Nephron (organoid): ENCODE measurements around the gene RNF113A.

Experiments
- H3K27ac Mint-ChIP-seq, 3 experiments: 2 replicates each; pipeline ENCODE4 v1.8.0; 2020; ENCODE audit warnings: mixed read lengths in 3 of 3, mild to moderate bottlenecking in 2 of 3, moderate library complexity in 1 of 3
- H3K27me3 Mint-ChIP-seq: 2 replicates; pipeline ENCODE4 v1.8.0; 2021; ENCODE audit warnings: low read depth, mild to moderate bottlenecking, moderate library complexity, mixed read lengths
- H3K36me3 Mint-ChIP-seq: 2 replicates; pipeline ENCODE4 v1.8.0; 2020; ENCODE audit warnings: low read depth, mixed read lengths
- H3K4me1 Mint-ChIP-seq: 2 replicates; pipeline ENCODE4 v1.8.0; 2020; ENCODE audit warnings: mixed read lengths
- H3K4me3 Mint-ChIP-seq, 3 experiments: 2 replicates each; pipeline ENCODE4 v1.8.0; 2020; ENCODE audit warnings: mild to moderate bottlenecking in 3 of 3, mixed read lengths in 3 of 3, moderate library complexity in 2 of 3
- H3K9me3 Mint-ChIP-seq: 2 replicates; pipeline ENCODE4 v1.8.0; 2020; ENCODE audit warnings: mixed read lengths
- CTCF ChIP-seq, 3 experiments: fragments of 200-600 bp; sonication (generic); IDR thresholded peaks; one replicate each; pipeline ENCODE4 v1.5.0; 2021; ENCODE audit warnings: antibody characterized with exemption in 3 of 3; ENCODE audit not compliant: unreplicated experiment in 3 of 3

The RNF113A gene

GRCh38 chrX:119880552-119881437 is 9.3 kb upstream of the RNF113A start:
- Mint-ChIP-seq H3K36me3 (peaks cover 8% of the 10 kb centered on the region), H3K27ac (no peak overlapping the region), H3K9me3 (peaks cover 4% of the 10 kb centered on the region), H3K4me1 (no peaks in the 10 kb centered on the region), H3K27me3 (no peaks in the 10 kb centered on the region), H3K4me3 (no peak overlapping the region)
- peak; percentile 48 to 53 (median 50) for TF ChIP-seq CTCF (IDR thresholded peaks at IDR 0.05; ENCODE audit: unreplicated experiment in 3 of 3)

GRCh38 chrX:119880076-119880475 is 8.5 kb upstream of the RNF113A start:
- peaks cover 4% of the 10 kb centered on the region for H3K9me3 Mint-ChIP-seq
- H3K4me3 Mint-ChIP-seq, result no peak overlapping the region
- H3K36me3 Mint-ChIP-seq, result peaks cover 8% of the 10 kb centered on the region
- H3K4me1 Mint-ChIP-seq, result no peaks in the 10 kb centered on the region
- no peak for TF ChIP-seq CTCF (IDR thresholded peaks at IDR 0.05; ENCODE audit: unreplicated experiment in 3 of 3)
- no peak overlapping the region for H3K27ac Mint-ChIP-seq
- H3K27me3 Mint-ChIP-seq, result no peaks in the 10 kb centered on the region

GRCh38 chrX:119878740-119879139 is 7.2 kb upstream of the RNF113A start:
- H3K27me3 Mint-ChIP-seq, result no peaks in the 10 kb centered on the region

GRCh38 chrX:119871245-119871598 is 311 bp downstream of the RNF113A start:
- TF ChIP-seq CTCF (IDR thresholded peaks at IDR 0.05; ENCODE audit: unreplicated experiment in 3 of 3), result no peak
- Mint-ChIP-seq H3K4me1 (peaks cover 14% of the 10 kb centered on the region), H3K9me3 (no peaks in the 10 kb centered on the region), H3K27ac (peak overlapping the region; percentile 68 to 96 (median 75)), H3K4me3 (peak overlapping the region; percentile 92 to 95 (median 94)), H3K36me3 (peaks cover 4% of the 10 kb centered on the region), H3K27me3 (no peaks in the 10 kb centered on the region)

More at GRCh38 chrX:119878740-119879139, 7.2 kb upstream of the RNF113A start:
- H3K4me1 Mint-ChIP-seq, result no peaks in the 10 kb centered on the region
- TF ChIP-seq CTCF (IDR thresholded peaks at IDR 0.05; ENCODE audit: unreplicated experiment in 3 of 3), result no peak
- peaks cover under 1% of the 10 kb centered on the region for H3K9me3 Mint-ChIP-seq
- H3K4me3 Mint-ChIP-seq, result no peak overlapping the region
- peaks cover 8% of the 10 kb centered on the region for H3K36me3 Mint-ChIP-seq
- H3K27ac Mint-ChIP-seq, result no peak overlapping the region

GRCh38 chrX:119870626-119871131 is 854 bp downstream of the RNF113A start:
- Mint-ChIP-seq H3K4me1 (peaks cover 14% of the 10 kb centered on the region), H3K36me3 (no peaks in the 10 kb centered on the region), H3K27me3 (no peaks in the 10 kb centered on the region), H3K4me3 (peak overlapping the region; percentile 92 to 95 (median 94)), H3K9me3 (no peaks in the 10 kb centered on the region), H3K27ac (peak overlapping the region; percentile 68 to 96 (median 75))
- TF ChIP-seq CTCF (IDR thresholded peaks at IDR 0.05; ENCODE audit: unreplicated experiment in 3 of 3), result no peak
